ENCODE data around the gene THUMPD3. TPM values are rescaled to one million over a fixed set of nuclear protein-coding genes. Genes with fewer than 3 reads are reported as not detected.
A peak's percentile ranks its signal among the peaks of the same experiment; 100 is the strongest.

The THUMPD3 gene
- total and polyA plus RNA-seq, 9 of the 15 experiments (the other 6 are each of a cell fraction or from before 2014, with no cell fraction given), result 58.3 to 132 (median 113) TPM

- TF ChIP-seq, protein P1, sequence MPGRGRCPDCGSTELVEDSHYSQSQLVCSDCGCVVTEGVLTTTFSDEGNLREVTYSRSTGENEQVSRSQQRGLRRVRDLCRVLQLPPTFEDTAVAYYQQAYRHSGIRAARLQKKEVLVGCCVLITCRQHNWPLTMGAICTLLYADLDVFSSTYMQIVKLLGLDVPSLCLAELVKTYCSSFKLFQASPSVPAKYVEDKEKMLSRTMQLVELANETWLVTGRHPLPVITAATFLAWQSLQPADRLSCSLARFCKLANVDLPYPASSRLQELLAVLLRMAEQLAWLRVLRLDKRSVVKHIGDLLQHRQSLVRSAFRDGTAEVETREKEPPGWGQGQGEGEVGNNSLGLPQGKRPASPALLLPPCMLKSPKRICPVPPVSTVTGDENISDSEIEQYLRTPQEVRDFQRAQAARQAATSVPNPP (IDR thresholded peaks at IDR 0.05; ENCODE audit: borderline replicate concordance, insufficient read depth, insufficient read length), result no peak
- TF ChIP-seq, protein P2, sequence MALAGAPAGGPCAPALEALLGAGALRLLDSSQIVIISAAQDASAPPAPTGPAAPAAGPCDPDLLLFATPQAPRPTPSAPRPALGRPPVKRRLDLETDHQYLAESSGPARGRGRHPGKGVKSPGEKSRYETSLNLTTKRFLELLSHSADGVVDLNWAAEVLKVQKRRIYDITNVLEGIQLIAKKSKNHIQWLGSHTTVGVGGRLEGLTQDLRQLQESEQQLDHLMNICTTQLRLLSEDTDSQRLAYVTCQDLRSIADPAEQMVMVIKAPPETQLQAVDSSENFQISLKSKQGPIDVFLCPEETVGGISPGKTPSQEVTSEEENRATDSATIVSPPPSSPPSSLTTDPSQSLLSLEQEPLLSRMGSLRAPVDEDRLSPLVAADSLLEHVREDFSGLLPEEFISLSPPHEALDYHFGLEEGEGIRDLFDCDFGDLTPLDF (CRISPR knock-in tag; IDR thresholded peaks at IDR 0.05), result peak; percentile 74; the same call in 1 of the 2 replicates
- TF ChIP-seq U2AF1 (optimal IDR thresholded peaks at IDR 0.05; ENCODE audit: low read depth, low read length), result peak; percentile 42
- 0 out of 2 replicates have a peak, but pooled peaks have one; percentile 44 for TF ChIP-seq ZNF134 (CRISPR knock-in tag; conservative IDR thresholded peaks at IDR 0.05)
- TF ChIP-seq, protein P3, sequence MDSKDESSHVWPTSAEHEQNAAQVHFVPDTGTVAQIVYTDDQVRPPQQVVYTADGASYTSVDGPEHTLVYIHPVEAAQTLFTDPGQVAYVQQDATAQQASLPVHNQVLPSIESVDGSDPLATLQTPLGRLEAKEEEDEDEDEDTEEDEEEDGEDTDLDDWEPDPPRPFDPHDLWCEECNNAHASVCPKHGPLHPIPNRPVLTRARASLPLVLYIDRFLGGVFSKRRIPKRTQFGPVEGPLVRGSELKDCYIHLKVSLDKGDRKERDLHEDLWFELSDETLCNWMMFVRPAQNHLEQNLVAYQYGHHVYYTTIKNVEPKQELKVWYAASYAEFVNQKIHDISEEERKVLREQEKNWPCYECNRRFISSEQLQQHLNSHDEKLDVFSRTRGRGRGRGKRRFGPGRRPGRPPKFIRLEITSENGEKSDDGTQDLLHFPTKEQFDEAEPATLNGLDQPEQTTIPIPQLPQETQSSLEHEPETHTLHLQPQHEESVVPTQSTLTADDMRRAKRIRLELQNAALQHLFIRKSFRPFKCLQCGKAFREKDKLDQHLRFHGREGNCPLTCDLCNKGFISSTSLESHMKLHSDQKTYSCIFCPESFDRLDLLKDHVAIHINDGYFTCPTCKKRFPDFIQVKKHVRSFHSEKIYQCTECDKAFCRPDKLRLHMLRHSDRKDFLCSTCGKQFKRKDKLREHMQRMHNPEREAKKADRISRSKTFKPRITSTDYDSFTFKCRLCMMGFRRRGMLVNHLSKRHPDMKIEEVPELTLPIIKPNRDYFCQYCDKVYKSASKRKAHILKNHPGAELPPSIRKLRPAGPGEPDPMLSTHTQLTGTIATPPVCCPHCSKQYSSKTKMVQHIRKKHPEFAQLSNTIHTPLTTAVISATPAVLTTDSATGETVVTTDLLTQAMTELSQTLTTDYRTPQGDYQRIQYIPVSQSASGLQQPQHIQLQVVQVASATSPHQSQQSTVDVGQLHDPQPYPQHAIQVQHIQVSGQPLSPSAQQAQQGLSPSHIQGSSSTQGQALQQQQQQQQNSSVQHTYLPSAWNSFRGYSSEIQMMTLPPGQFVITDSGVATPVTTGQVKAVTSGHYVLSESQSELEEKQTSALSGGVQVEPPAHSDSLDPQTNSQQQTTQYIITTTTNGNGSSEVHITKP (IDR thresholded peaks at IDR 0.05; ENCODE audit: partially characterized antibody), result peak; percentile 78
- TF ChIP-seq YY1 (IDR thresholded peaks at IDR 0.05; ENCODE audit: borderline replicate concordance in 1 of 3, control insufficient read depth in 1 of 3, extremely low read depth in 1 of 3, insufficient read depth in 3 of 3, insufficient read length in 1 of 3, insufficient replicate concordance in 2 of 3, low read depth in 1 of 3, low read length in 2 of 3), result peak in 2 of 3 experiments; percentile 86 to 88
- TF ChIP-seq, protein P4, sequence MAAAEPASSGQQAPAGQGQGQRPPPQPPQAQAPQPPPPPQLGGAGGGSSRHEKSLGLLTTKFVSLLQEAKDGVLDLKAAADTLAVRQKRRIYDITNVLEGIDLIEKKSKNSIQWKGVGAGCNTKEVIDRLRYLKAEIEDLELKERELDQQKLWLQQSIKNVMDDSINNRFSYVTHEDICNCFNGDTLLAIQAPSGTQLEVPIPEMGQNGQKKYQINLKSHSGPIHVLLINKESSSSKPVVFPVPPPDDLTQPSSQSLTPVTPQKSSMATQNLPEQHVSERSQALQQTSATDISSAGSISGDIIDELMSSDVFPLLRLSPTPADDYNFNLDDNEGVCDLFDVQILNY (CRISPR knock-in tag; IDR thresholded peaks at IDR 0.05), result peak; percentile 21; the same call in 1 of the 2 replicates
- no peak for TF ChIP-seq HDGF (IDR thresholded peaks at IDR 0.05)
- TF ChIP-seq ZFP30 (CRISPR knock-in tag; IDR thresholded peaks at IDR 0.05; ENCODE audit: borderline replicate concordance), result no peak
- peak; percentile 90 for TF ChIP-seq OTX1 (CRISPR knock-in tag; IDR thresholded peaks at IDR 0.05)
- TF ChIP-seq ZEB2 (IDR thresholded peaks at IDR 0.05), result 0 out of 2 replicates have a peak, but pooled peaks have one; percentile 57
- TF ChIP-seq TCF7 (IDR thresholded peaks at IDR 0.05; ENCODE audit: borderline replicate concordance), result peak; percentile 59; the same call in 1 of the 2 replicates
- peak; percentile 83; the same call in 1 of the 2 replicates for TF ChIP-seq HBP1 (CRISPR knock-in tag; IDR thresholded peaks at IDR 0.05)
- peak; percentile 85 for TF ChIP-seq CBX1 (IDR thresholded peaks at IDR 0.05; ENCODE audit: low read depth)
- peak; percentile 48 for TF ChIP-seq NFE2 (IDR thresholded peaks at IDR 0.05; ENCODE audit: low read depth)
- peak; percentile 16 for TF ChIP-seq ASH1L (IDR thresholded peaks at IDR 0.05; ENCODE audit: borderline replicate concordance, low read depth, partially characterized antibody)
- peak; percentile 79 for TF ChIP-seq ERF (CRISPR knock-in tag; IDR thresholded peaks at IDR 0.05)
- TF ChIP-seq NFYB (IDR thresholded peaks at IDR 0.05; ENCODE audit: extremely low read depth, insufficient read length), result peak; percentile 54
These were observed at the start of gene THUMPD3 (continued) for GRCh38 chr3:9362731-9363530.
